Right lobe of liver (tissue), 6 donors: Measurements from ENCODE around the gene ZNF891. TPM values are rescaled to one million over a fixed set of nuclear protein-coding genes. Genes with fewer than 3 reads are reported as not detected.

Experiments
- ATAC-seq, 4 donors: fragments of 200-7000 bp; cut with Tn5 transposase; one replicate each; pipeline ENCODE4 v1.9.1; 2020; ENCODE audit warnings: mild to moderate bottlenecking in 4 of 4, moderate library complexity in 4 of 4
- DNase-seq, 3 donors: peaks; one replicate each; pipeline ENCODE4 v3.0.0-alpha.2; 2020
- H3K27ac ChIP-seq, 3 donors: fragments of 200-600 bp; one replicate each; pipeline ENCODE4 v1.8.0; 2022
- H3K27me3 ChIP-seq, 2 donors: fragments of 200-600 bp; one replicate each; pipeline ENCODE4 v1.8.0; 2022
- H3K36me3 ChIP-seq, 4 donors: fragments of 200-600 bp; sonication (generic) in 1 of 4; one replicate each; pipeline versions ENCODE4 v1.5.1 to v1.8.0; 2017 to 2022; ENCODE audit warnings: control low read depth in 1 of 4
- H3K4me1 ChIP-seq, 4 donors: fragments of 200-600 bp; sonication (generic) in 1 of 4; one replicate each; pipeline versions ENCODE4 v1.5.1 to v1.8.0; 2017 to 2022; ENCODE audit warnings: control low read depth in 1 of 4
- H3K4me3 ChIP-seq, 3 donors: fragments of 200-600 bp; one replicate each; pipeline ENCODE4 v1.8.0; 2022
- H3K9me3 ChIP-seq, 4 donors: fragments of 200-600 bp; sonication (generic) in 1 of 4; one replicate each; pipeline versions ENCODE4 v1.5.1 to v1.8.0; 2017 to 2022; ENCODE audit warnings: control low read depth in 1 of 4
- CTCF ChIP-seq, 4 donors: fragments of 200-600 bp in 3 of 4; fragments of 450-650 bp in 1 of 4; IDR thresholded peaks; one replicate each; pipeline versions ENCODE4 v1.5.1 to v1.8.0; 2016 to 2022; ENCODE audit warnings: antibody characterized with exemption in 4 of 4, mild to moderate bottlenecking in 2 of 4
- POLR2A ChIP-seq: fragments of 450-650 bp; IDR thresholded peaks from one replicate; pipeline ENCODE4 v1.6.1; 2017; ENCODE audit warnings: antibody characterized with exemption, mild to moderate bottlenecking
- WGBS: methylation state at CpG from one replicate; pipeline ENCODE4 v1.1.6; 2018; ENCODE audit warnings: low coverage, low lambda C conversion rate; ENCODE audit not compliant: insufficient coverage; ENCODE audit errors: missing lambda C conversion rate; 5-methylcytosine and 5-hydroxymethylcytosine counted together
- intact Hi-C, 2 donors: fragments of 100-400 bp; cut with DNase I; formaldehyde crosslinking; loops; one replicate each; pipeline versions ENCODE4 v1.11.2 to v1.14.1; 2022
- total RNA-seq, 6 experiments: library from RNA; depleted of rRNA in 2 of 6; stranded (reverse); fragments of >200 nt in 2 of 6; fragmentation: NEBNext Ultra II Directional in 3 of 6; extraction: Animal tissue kit (Norgen Biotek cat#: 25700) in 3 of 6; gene quantifications; one replicate each; pipeline versions ENCODE4 v1.1.0 to v1.2.4, GENCODE V29; 2016 to 2023
- donor health status: DM: no; HTN: yes; CAD: no.
- donor health status: DM: no; HTN: no; CAD: no.
- donor health status: DM: no; HTN: no; CAD: no.
- donor health status: DM: no; HTN: yes; CAD: no.
- donor health status: DM: no; HTN: yes; CAD: no.

Gene ZNF891
- total RNA-seq, 6 experiments from 2014 or later = 0.50 to 0.92 (median 0.79) TPM

GRCh38 chr12:133129368-133130037, 571 bp downstream of the ZNF891 start:
- Histone ChIP-seq H3K27me3 (no peaks in the 10 kb centered on the region), H3K4me3 (peak overlapping the region; percentile 69 to 90 (median 80)), H3K27ac (peak overlapping the region; percentile 85 to 98 (median 93)), H3K4me1 (no peaks in the 10 kb centered on the region), H3K9me3 (peaks cover 0 to 35% (median 20%) of the 10 kb centered on the region in 4 donors), H3K36me3 (peaks cover 0 to 2% (median 0%) of the 10 kb centered on the region in 4 donors)
- DNase-seq (peak in 1 of 3 donors; percentile 16), ATAC-seq (peak in 3 of 4 donors; percentile 6 to 20 (median 12))
- intact Hi-C loops = no loop called here
- TF ChIP-seq CTCF (IDR thresholded peaks at IDR 0.05) = no peak
- TF ChIP-seq POLR2A = no peak
- 36% methylated on average over 9 of the region's 26 CpGs for WGBS

- peaks cover 0 to 20% (median 3%) of the 10 kb centered on the region in 4 donors for H3K36me3 ChIP-seq
- TF ChIP-seq CTCF (IDR thresholded peaks at IDR 0.05) = no peak
- no peak for TF ChIP-seq POLR2A
- H3K4me1 ChIP-seq = no peaks in the 10 kb centered on the region
- H3K27ac ChIP-seq = no peak overlapping the region
- H3K9me3 ChIP-seq = peaks cover 0 to 64% (median 45%) of the 10 kb centered on the region in 4 donors
- intact Hi-C loops = no loop called here
- no peaks in the 10 kb centered on the region for H3K27me3 ChIP-seq
- no peak overlapping the region for H3K4me3 ChIP-seq
- DNase-seq (no peak), ATAC-seq (no peak)
- WGBS = 92% methylated on average over 2 of the region's 2 CpGs
Observed at GRCh38 chr12:133124674-133125073, 5.4 kb downstream of the ZNF891 start.

- TF ChIP-seq POLR2A (no peak), CTCF (IDR thresholded peaks at IDR 0.05) (no peak)
- no peak for DNase-seq
- no peaks in the 10 kb centered on the region for H3K4me1 ChIP-seq
- H3K4me3 ChIP-seq = no peak overlapping the region
- 91% methylated on average over 3 of the region's 3 CpGs for WGBS
- H3K27ac ChIP-seq = no peak overlapping the region
- no peaks in the 10 kb centered on the region for H3K27me3 ChIP-seq
- H3K36me3 ChIP-seq = peaks cover 0 to 20% (median 3%) of the 10 kb centered on the region in 4 donors
- intact Hi-C loops = no loop called here
- ATAC-seq = no peak
- peaks cover 0 to 88% (median 56%) of the 10 kb centered on the region in 4 donors for H3K9me3 ChIP-seq
Observed at GRCh38 chr12:133120385-133121191, 9.5 kb downstream of the ZNF891 start.

GRCh38 chr12:133108150-133108549, 21.9 kb downstream of the ZNF891 start:
- H3K36me3 ChIP-seq = peaks cover 0 to 32% (median 11%) of the 10 kb centered on the region in 4 donors
- no peak overlapping the region for H3K4me3 ChIP-seq
- no peaks in the 10 kb centered on the region for H3K4me1 ChIP-seq
- no peak for TF ChIP-seq POLR2A
- TF ChIP-seq CTCF (IDR thresholded peaks at IDR 0.05) = no peak
- DNase-seq = no peak
- WGBS = 91% methylated on average over 2 of the region's 2 CpGs
- no peak overlapping the region for H3K27ac ChIP-seq
- peaks cover 0 to 84% (median 60%) of the 10 kb centered on the region in 4 donors for H3K9me3 ChIP-seq
- intact Hi-C loops = no loop called here
- no peak for ATAC-seq
- H3K27me3 ChIP-seq = no peaks in the 10 kb centered on the region
